Measurements from ENCODE around the gene CCR5.
"Not testable (repeated sequence)": the region's sequence is repeated elsewhere in the genome, so short reads cannot be mapped to it uniquely, and the experiment has no call there.

Gene CCR5

GRCh38 chr3:46386205-46386604 lies 15.5 kb downstream of the CCR5 start:
- no peak for DNase-seq (ENCODE audit: low spot score)
- H3K36me3 ChIP-seq (replicated peaks in 1 of 2; ENCODE audit: control insufficient read depth in 2 of 2, insufficient read depth in 2 of 2, low read length in 2 of 2) = no peaks in the 10 kb centered on the region
- H4K8ac ChIP-seq (ENCODE audit: low read depth, low read length) = no peak overlapping the region
- H3K4me3 ChIP-seq (ENCODE audit: low read length in 2 of 2) = no peak overlapping the region
- no peak overlapping the region for H3K9ac ChIP-seq (ENCODE audit: low read depth, low read length, poor library complexity)
- no peak overlapping the region for H3K14ac ChIP-seq (ENCODE audit: low read length)
- no CpG with 5 or more reads among the region's 4 CpGs for WGBS, 2 donors (ENCODE audit: extremely low coverage in 2 of 2, insufficient read length in 2 of 2, insufficient replicate concordance in 1 of 2)
- H2BK15ac ChIP-seq (ENCODE audit: low read length) = no peak overlapping the region
- no peaks in the 10 kb centered on the region for H3K79me1 ChIP-seq (ENCODE audit: low read depth, low read length)
- no peak overlapping the region for H2AK5ac ChIP-seq (ENCODE audit: low read depth, low read length)
- H4K91ac ChIP-seq (ENCODE audit: low read depth, low read length, poor library complexity) = no peak overlapping the region
- H3K18ac ChIP-seq (ENCODE audit: low read length) = no peak overlapping the region
- no peak overlapping the region for H3K4ac ChIP-seq (ENCODE audit: low read length)
- no peaks in the 10 kb centered on the region for H3K9me3 ChIP-seq (replicated peaks in 1 of 2; ENCODE audit: control insufficient read depth in 2 of 2, insufficient read depth in 1 of 2, low read depth in 1 of 2, low read length in 2 of 2)
- H2BK12ac ChIP-seq (ENCODE audit: low read length) = no peak overlapping the region
- no peak overlapping the region for H2BK120ac ChIP-seq (ENCODE audit: low read depth, low read length)
- no peak overlapping the region for H2AFZ ChIP-seq (ENCODE audit: low read length)
- H2BK5ac ChIP-seq (ENCODE audit: low read length) = no peak overlapping the region
- H3K4me2 ChIP-seq (ENCODE audit: insufficient read depth, low read length, poor library complexity, severe bottlenecking) = no peak overlapping the region
- no peak overlapping the region for H3K27ac ChIP-seq (replicated peaks; ENCODE audit: low read length)
- no peak overlapping the region for H3K23ac ChIP-seq (ENCODE audit: low read depth, low read length, poor library complexity)
- no peaks in the 10 kb centered on the region for H3K4me1 ChIP-seq (ENCODE audit: control insufficient read depth in 2 of 2, insufficient read depth in 1 of 2, low read depth in 1 of 2, low read length in 2 of 2)
- no peaks in the 10 kb centered on the region for H3K27me3 ChIP-seq (ENCODE audit: control insufficient read depth in 3 of 3, insufficient read depth in 3 of 3, low read depth in 1 of 3, low read length in 3 of 3)

- not testable (repeated sequence) for DNase-seq (ENCODE audit: low spot score); H3K27ac ChIP-seq (replicated peaks; ENCODE audit: low read length); H3K4me1 ChIP-seq (ENCODE audit: control insufficient read depth in 2 of 2, insufficient read depth in 1 of 2, low read depth in 1 of 2, low read length in 2 of 2); H2BK12ac ChIP-seq (ENCODE audit: low read length); H3K9me3 ChIP-seq (replicated peaks in 1 of 2; ENCODE audit: control insufficient read depth in 2 of 2, insufficient read depth in 1 of 2, low read depth in 1 of 2, low read length in 2 of 2); H2BK15ac ChIP-seq (ENCODE audit: low read length); H2AK5ac ChIP-seq (ENCODE audit: low read depth, low read length); H3K36me3 ChIP-seq (replicated peaks in 1 of 2; ENCODE audit: control insufficient read depth in 2 of 2, insufficient read depth in 2 of 2, low read length in 2 of 2); H3K27me3 ChIP-seq (ENCODE audit: control insufficient read depth in 3 of 3, insufficient read depth in 3 of 3, low read depth in 1 of 3, low read length in 3 of 3); H2BK5ac ChIP-seq (ENCODE audit: low read length); H3K23ac ChIP-seq (ENCODE audit: low read depth, low read length, poor library complexity); H3K9ac ChIP-seq (ENCODE audit: low read depth, low read length, poor library complexity); H2AFZ ChIP-seq (ENCODE audit: low read length); H3K79me1 ChIP-seq (ENCODE audit: low read depth, low read length); H3K14ac ChIP-seq (ENCODE audit: low read length); H4K8ac ChIP-seq (ENCODE audit: low read depth, low read length); H3K18ac ChIP-seq (ENCODE audit: low read length); H2BK120ac ChIP-seq (ENCODE audit: low read depth, low read length); H3K4ac ChIP-seq (ENCODE audit: low read length); H3K4me3 ChIP-seq (ENCODE audit: low read length in 2 of 2); H4K91ac ChIP-seq (ENCODE audit: low read depth, low read length, poor library complexity); H3K4me2 ChIP-seq (ENCODE audit: insufficient read depth, low read length, poor library complexity, severe bottlenecking)
- WGBS, 2 donors (ENCODE audit: extremely low coverage in 2 of 2, insufficient read length in 2 of 2, insufficient replicate concordance in 1 of 2) = no CpG with 5 or more reads among the region's 4 CpGs
These were observed 18.1 kb downstream of the CCR5 start for GRCh38 chr3:46388847-46389246.

DNA sequence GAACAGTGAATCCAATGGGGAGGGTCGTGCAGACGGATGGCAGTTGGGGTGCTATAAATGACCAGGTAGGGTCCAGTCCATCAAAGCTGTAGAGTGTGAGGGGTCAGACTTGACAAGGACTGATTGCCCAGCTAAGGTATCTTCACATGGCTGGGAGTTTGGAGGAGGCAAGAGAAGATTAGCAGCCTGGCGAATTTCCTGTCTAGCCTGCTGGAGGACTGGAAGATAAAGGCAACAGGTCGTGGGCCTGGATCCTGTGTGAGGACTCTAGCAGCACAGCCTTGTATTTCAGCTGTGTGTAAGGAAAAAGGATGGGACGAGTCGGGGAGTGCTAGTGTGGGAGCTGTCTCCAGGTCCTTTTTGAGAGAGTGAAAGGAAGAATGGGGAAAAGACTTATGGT lies 18.6 kb downstream of the CCR5 start:
- no peak overlapping the region for H2BK12ac ChIP-seq (ENCODE audit: low read length)
- H3K27me3 ChIP-seq (ENCODE audit: control insufficient read depth in 3 of 3, insufficient read depth in 3 of 3, low read depth in 1 of 3, low read length in 3 of 3) = no peaks in the 10 kb centered on the region
- H3K4me2 ChIP-seq (ENCODE audit: insufficient read depth, low read length, poor library complexity, severe bottlenecking) = no peak overlapping the region
- H2BK15ac ChIP-seq (ENCODE audit: low read length) = no peak overlapping the region
- no peak overlapping the region for H4K8ac ChIP-seq (ENCODE audit: low read depth, low read length)
- no peak overlapping the region for H3K4me3 ChIP-seq (ENCODE audit: low read length in 2 of 2)
- no peaks in the 10 kb centered on the region for H3K9me3 ChIP-seq (replicated peaks in 1 of 2; ENCODE audit: control insufficient read depth in 2 of 2, insufficient read depth in 1 of 2, low read depth in 1 of 2, low read length in 2 of 2)
- no peak overlapping the region for H3K14ac ChIP-seq (ENCODE audit: low read length)
- no peak overlapping the region for H3K18ac ChIP-seq (ENCODE audit: low read length)
- H3K79me1 ChIP-seq (ENCODE audit: low read depth, low read length) = no peaks in the 10 kb centered on the region
- H3K4me1 ChIP-seq (ENCODE audit: control insufficient read depth in 2 of 2, insufficient read depth in 1 of 2, low read depth in 1 of 2, low read length in 2 of 2) = no peaks in the 10 kb centered on the region
- no peak overlapping the region for H4K91ac ChIP-seq (ENCODE audit: low read depth, low read length, poor library complexity)
- H3K23ac ChIP-seq (ENCODE audit: low read depth, low read length, poor library complexity) = no peak overlapping the region
- no peak overlapping the region for H2BK5ac ChIP-seq (ENCODE audit: low read length)
- no peak overlapping the region for H3K4ac ChIP-seq (ENCODE audit: low read length)
- DNase-seq (ENCODE audit: low spot score) = no peak
- H3K27ac ChIP-seq (replicated peaks; ENCODE audit: low read length) = no peak overlapping the region
- no peaks in the 10 kb centered on the region for H3K36me3 ChIP-seq (replicated peaks in 1 of 2; ENCODE audit: control insufficient read depth in 2 of 2, insufficient read depth in 2 of 2, low read length in 2 of 2)
- H2AK5ac ChIP-seq (ENCODE audit: low read depth, low read length) = no peak overlapping the region
- no CpG with 5 or more reads among the region's 6 CpGs for WGBS, 2 donors (ENCODE audit: extremely low coverage in 2 of 2, insufficient read length in 2 of 2, insufficient replicate concordance in 1 of 2)
- H2BK120ac ChIP-seq (ENCODE audit: low read depth, low read length) = no peak overlapping the region
- H2AFZ ChIP-seq (ENCODE audit: low read length) = no peak overlapping the region
- no peak overlapping the region for H3K9ac ChIP-seq (ENCODE audit: low read depth, low read length, poor library complexity)

DNA sequence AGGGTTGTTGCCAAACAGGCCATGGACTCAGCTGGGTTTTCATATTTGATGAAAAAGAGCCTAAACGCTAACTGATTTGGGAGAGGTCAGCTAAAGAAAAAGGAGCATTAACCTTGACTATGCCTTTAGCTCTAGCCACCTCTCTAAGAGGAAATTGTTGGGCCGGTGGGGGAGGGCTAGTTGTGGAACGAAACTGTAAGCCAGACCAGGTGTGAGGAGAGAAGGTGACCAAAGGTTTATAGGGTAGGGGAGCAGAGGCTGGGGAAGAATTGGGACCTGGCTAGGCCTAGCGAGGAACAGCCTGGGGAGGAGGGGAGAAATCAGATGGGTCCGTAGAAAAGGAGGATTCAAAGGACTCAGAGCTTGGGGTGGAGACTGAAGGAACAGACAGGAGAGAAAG lies 20.8 kb downstream of the CCR5 start:
- not testable (repeated sequence) for H3K4me1 ChIP-seq (ENCODE audit: control insufficient read depth in 2 of 2, insufficient read depth in 1 of 2, low read depth in 1 of 2, low read length in 2 of 2)

More for the DNA sequence above, 20.8 kb downstream of the CCR5 start:
- not testable (repeated sequence) for H2BK12ac ChIP-seq (ENCODE audit: low read length); DNase-seq (ENCODE audit: low spot score); H3K18ac ChIP-seq (ENCODE audit: low read length); H4K91ac ChIP-seq (ENCODE audit: low read depth, low read length, poor library complexity); H2AK5ac ChIP-seq (ENCODE audit: low read depth, low read length); H3K9me3 ChIP-seq (replicated peaks in 1 of 2; ENCODE audit: control insufficient read depth in 2 of 2, insufficient read depth in 1 of 2, low read depth in 1 of 2, low read length in 2 of 2); H3K23ac ChIP-seq (ENCODE audit: low read depth, low read length, poor library complexity); H2BK120ac ChIP-seq (ENCODE audit: low read depth, low read length); H3K4me2 ChIP-seq (ENCODE audit: insufficient read depth, low read length, poor library complexity, severe bottlenecking); H4K8ac ChIP-seq (ENCODE audit: low read depth, low read length); H2AFZ ChIP-seq (ENCODE audit: low read length); H3K79me1 ChIP-seq (ENCODE audit: low read depth, low read length); H3K14ac ChIP-seq (ENCODE audit: low read length); H3K4ac ChIP-seq (ENCODE audit: low read length); H2BK15ac ChIP-seq (ENCODE audit: low read length); H3K9ac ChIP-seq (ENCODE audit: low read depth, low read length, poor library complexity); H3K4me3 ChIP-seq (ENCODE audit: low read length in 2 of 2); H3K27me3 ChIP-seq (ENCODE audit: control insufficient read depth in 3 of 3, insufficient read depth in 3 of 3, low read depth in 1 of 3, low read length in 3 of 3); H3K27ac ChIP-seq (replicated peaks; ENCODE audit: low read length); H2BK5ac ChIP-seq (ENCODE audit: low read length); H3K36me3 ChIP-seq (replicated peaks in 1 of 2; ENCODE audit: control insufficient read depth in 2 of 2, insufficient read depth in 2 of 2, low read length in 2 of 2)
- WGBS, 2 donors (ENCODE audit: extremely low coverage in 2 of 2, insufficient read length in 2 of 2, insufficient replicate concordance in 1 of 2) = no CpG with 5 or more reads among the region's 5 CpGs

Data from neuronal stem cell (in vitro differentiated cells).